ENCODE measurements around the gene FHL2. TPM values are rescaled to one million over a fixed set of nuclear protein-coding genes. Genes with fewer than 3 reads are reported as not detected.
A peak's percentile ranks its signal among the peaks of the same experiment; 100 is the strongest.

FHL2 gene
- total RNA-seq, 4 donors from 2014 or later: 41.8 to 75.9 (median 65.3) TPM

DNA sequence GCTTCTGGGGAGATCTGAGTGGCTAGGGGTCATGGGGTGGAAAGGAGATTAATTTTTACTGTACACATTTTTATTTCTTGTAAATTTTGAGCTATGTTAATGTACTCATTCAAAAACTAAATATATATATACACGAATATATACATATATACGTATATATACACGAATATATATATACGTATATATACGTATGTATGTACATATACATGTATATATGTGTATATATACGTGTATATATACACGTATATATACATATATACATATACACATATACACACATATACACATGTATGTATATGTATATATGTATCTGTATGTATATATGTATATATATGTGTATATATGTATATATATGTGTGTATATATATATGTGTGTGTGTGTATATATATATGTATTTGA, 3.0 kb upstream of the FHL2 start:
- Histone ChIP-seq H3K27ac (no peak overlapping the region), H3K27me3 (no peaks in the 10 kb centered on the region), H3K9me3 (no peaks in the 10 kb centered on the region), H3K4me1 (peaks cover 0 to 19% (median 6%) of the 10 kb centered on the region in 4 donors), H3K4me3 (no peak overlapping the region), H3K36me3 (no peaks in the 10 kb centered on the region)
- TF ChIP-seq POLR2A (IDR thresholded peaks at IDR 0.05): no peak
- TF ChIP-seq, protein P1, sequence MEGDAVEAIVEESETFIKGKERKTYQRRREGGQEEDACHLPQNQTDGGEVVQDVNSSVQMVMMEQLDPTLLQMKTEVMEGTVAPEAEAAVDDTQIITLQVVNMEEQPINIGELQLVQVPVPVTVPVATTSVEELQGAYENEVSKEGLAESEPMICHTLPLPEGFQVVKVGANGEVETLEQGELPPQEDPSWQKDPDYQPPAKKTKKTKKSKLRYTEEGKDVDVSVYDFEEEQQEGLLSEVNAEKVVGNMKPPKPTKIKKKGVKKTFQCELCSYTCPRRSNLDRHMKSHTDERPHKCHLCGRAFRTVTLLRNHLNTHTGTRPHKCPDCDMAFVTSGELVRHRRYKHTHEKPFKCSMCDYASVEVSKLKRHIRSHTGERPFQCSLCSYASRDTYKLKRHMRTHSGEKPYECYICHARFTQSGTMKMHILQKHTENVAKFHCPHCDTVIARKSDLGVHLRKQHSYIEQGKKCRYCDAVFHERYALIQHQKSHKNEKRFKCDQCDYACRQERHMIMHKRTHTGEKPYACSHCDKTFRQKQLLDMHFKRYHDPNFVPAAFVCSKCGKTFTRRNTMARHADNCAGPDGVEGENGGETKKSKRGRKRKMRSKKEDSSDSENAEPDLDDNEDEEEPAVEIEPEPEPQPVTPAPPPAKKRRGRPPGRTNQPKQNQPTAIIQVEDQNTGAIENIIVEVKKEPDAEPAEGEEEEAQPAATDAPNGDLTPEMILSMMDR (IDR thresholded peaks at IDR 0.05): no peak
- no peak for DNase-seq

DNA sequence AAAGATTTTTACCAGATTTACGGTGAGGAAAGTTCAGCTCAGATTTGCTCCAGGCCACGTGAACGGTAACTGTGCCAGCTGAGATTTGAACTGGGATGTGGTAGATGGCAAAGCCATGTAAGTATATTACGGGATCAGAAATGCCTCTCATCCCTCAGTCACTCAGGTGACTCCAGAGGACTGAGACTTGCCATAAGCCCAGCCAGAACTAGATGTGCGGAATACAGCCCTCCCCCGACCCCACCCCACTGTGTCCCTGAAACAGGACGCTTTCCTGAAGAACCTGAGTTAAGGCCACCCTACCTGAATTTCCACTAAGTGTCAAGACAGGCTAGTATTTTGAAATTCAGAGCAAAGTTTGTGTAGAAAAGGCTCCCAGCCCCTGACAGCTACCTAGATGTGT, 1.3 kb upstream of the FHL2 start:
- H3K36me3 ChIP-seq: no peaks in the 10 kb centered on the region
- no peak overlapping the region for H3K4me3 ChIP-seq
- TF ChIP-seq, protein P1 (IDR thresholded peaks at IDR 0.05): no peak
- peak in 1 of 2 donors; percentile 27 for TF ChIP-seq POLR2A (IDR thresholded peaks at IDR 0.05)
- H3K9me3 ChIP-seq: no peaks in the 10 kb centered on the region
- peaks cover 0 to 27% (median 6%) of the 10 kb centered on the region in 4 donors for H3K4me1 ChIP-seq
- peak overlapping the region in 1 of 4 donors; percentile 86 for H3K27ac ChIP-seq
- H3K27me3 ChIP-seq: no peaks in the 10 kb centered on the region
- DNase-seq: peak in 1 of 3 donors; percentile 63

DNA sequence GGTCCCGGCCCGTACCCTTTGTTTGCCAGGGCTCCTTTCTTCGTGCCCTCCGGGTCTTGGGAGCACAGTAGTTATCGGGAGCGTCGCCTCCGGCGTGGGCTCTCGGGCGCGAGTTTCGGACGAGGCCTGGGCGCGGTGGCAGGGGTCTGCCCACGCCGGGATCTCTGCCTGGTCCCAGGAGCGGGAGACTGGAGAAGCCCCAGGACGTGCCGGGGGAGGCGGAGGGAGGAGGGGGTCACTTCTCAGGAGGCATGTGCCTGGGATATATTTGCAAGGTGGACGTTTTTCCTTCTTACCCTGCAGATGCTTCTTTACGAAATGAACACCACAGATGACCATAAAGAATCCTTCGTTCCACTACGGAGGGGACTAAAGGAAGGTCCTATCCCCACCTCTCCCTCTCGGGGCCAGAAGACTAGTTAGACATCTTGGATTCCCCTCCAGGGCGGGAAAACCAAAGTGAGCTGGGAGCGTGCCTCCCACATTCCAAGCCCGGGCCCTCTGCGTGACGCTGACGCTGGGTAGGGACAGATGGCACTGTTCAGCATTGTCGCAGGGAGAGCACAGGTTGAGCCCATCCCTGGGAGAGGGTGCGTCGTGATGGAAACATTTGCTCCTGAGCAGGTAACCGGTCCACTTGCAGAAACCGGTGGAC, 483 bp upstream of the FHL2 start:
- Histone ChIP-seq H3K36me3 (no peaks in the 10 kb centered on the region), H3K4me1 (peaks cover 0 to 23% (median 6%) of the 10 kb centered on the region in 4 donors), H3K27me3 (no peaks in the 10 kb centered on the region), H3K9me3 (no peaks in the 10 kb centered on the region), H3K27ac (peak overlapping the region; percentile 39 to 95 (median 87)), H3K4me3 (peak overlapping the region; percentile 50 to 80 (median 75))
- DNase-seq: no peak
- TF ChIP-seq POLR2A (IDR thresholded peaks at IDR 0.05): no peak
- TF ChIP-seq, protein P1 (IDR thresholded peaks at IDR 0.05): no peak

DNA sequence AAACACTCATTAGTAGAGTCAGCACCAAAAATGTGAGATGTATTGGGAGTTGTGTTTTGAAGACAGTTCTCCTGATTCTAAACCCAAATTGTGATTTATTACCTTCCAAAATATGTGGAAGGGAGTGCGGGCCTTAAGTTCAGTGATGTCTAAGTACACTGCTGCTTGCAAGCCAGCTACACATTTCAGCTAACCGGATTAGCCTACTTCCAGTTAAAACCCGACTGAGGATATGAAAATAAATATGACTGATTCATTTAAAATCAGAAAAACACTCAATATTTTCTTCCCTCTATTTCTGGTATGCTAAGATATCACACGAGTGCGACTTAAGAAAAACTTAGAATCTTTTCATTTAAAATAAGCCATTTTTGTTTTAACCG, 907 bp downstream of the FHL2 start:
- Histone ChIP-seq H3K4me1 (peaks cover 0 to 9% (median 4%) of the 10 kb centered on the region in 4 donors), H3K9me3 (no peaks in the 10 kb centered on the region), H3K27me3 (no peaks in the 10 kb centered on the region), H3K4me3 (peak overlapping the region; percentile 50 to 80 (median 75)), H3K27ac (peak overlapping the region in 3 of 4 donors; percentile 86 to 95 (median 88)), H3K36me3 (no peaks in the 10 kb centered on the region)
- no peak for DNase-seq
- TF ChIP-seq, protein P1 (IDR thresholded peaks at IDR 0.05): no peak
- TF ChIP-seq POLR2A (IDR thresholded peaks at IDR 0.05): no peak

DNA sequence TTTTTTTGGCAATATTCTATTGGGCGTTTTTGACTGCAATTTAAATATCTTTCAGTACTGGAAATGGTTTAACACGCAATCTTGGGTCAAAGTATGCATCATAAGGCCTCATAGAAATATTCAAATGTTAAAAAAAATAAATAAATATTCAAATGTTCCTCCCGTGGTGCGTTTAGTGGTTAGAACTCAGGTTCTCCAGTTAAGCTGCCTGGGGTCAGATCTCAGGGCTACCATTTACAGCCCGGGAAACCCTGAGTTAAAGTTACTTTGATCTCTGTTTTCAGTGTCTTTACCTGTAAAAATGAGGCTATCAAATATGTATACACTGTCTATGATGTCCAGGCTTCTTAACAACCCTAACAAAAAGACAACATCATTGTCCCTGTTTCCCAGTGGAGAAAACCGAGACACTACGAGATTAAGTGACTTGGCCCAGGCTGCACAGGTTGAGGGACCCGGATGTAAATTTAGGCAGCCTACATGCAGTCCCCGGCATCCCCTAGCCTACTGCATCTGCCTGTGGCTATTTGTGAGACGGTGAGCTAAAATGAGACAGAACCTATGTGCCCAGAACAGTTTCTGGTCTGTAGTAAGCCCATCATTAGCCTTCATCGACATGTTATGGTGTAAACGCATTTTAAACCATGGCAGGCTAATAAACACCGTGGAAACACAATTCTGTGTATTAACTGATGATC, 1.7 kb downstream of the FHL2 start:
- H3K4me1 ChIP-seq: peaks cover 0 to 8% (median 4%) of the 10 kb centered on the region in 4 donors
- H3K27ac ChIP-seq: peak overlapping the region in 3 of 4 donors; percentile 37 to 88 (median 86)
- peak overlapping the region in 2 of 4 donors; percentile 70 to 80 for H3K4me3 ChIP-seq
- no peaks in the 10 kb centered on the region for H3K27me3 ChIP-seq
- TF ChIP-seq, protein P1 (IDR thresholded peaks at IDR 0.05): no peak
- TF ChIP-seq POLR2A (IDR thresholded peaks at IDR 0.05): peak in 1 of 2 donors; percentile 0
- no peaks in the 10 kb centered on the region for H3K9me3 ChIP-seq
- no peaks in the 10 kb centered on the region for H3K36me3 ChIP-seq
- DNase-seq: no peak

All from Peyer's patch (tissue), 4 donors.